Right lobe of liver (tissue), 6 donors: ENCODE measurements around the gene GABRR3. TPM values are rescaled to one million over a fixed set of nuclear protein-coding genes. Genes with fewer than 3 reads are reported as not detected.
A peak's percentile ranks its signal among the peaks of the same experiment; 100 is the strongest.

Experiments
- ATAC-seq, 4 donors: fragments of 200-7000 bp; cut with Tn5 transposase; one replicate each; pipeline ENCODE4 v1.9.1; 2020; ENCODE audit warnings: mild to moderate bottlenecking in 4 of 4, moderate library complexity in 4 of 4
- DNase-seq, 3 donors: peaks; one replicate each; pipeline ENCODE4 v3.0.0-alpha.2; 2020
- H3K27ac ChIP-seq, 3 donors: fragments of 200-600 bp; one replicate each; pipeline ENCODE4 v1.8.0; 2022
- H3K27me3 ChIP-seq, 2 donors: fragments of 200-600 bp; one replicate each; pipeline ENCODE4 v1.8.0; 2022
- H3K36me3 ChIP-seq, 4 donors: fragments of 200-600 bp; sonication (generic) in 1 of 4; one replicate each; pipeline versions ENCODE4 v1.5.1 to v1.8.0; 2017 to 2022; ENCODE audit warnings: control low read depth in 1 of 4
- H3K4me1 ChIP-seq, 4 donors: fragments of 200-600 bp; sonication (generic) in 1 of 4; one replicate each; pipeline versions ENCODE4 v1.5.1 to v1.8.0; 2017 to 2022; ENCODE audit warnings: control low read depth in 1 of 4
- H3K4me3 ChIP-seq, 3 donors: fragments of 200-600 bp; one replicate each; pipeline ENCODE4 v1.8.0; 2022
- H3K9me3 ChIP-seq, 4 donors: fragments of 200-600 bp; sonication (generic) in 1 of 4; one replicate each; pipeline versions ENCODE4 v1.5.1 to v1.8.0; 2017 to 2022; ENCODE audit warnings: control low read depth in 1 of 4
- POLR2A ChIP-seq: fragments of 450-650 bp; IDR thresholded peaks from one replicate; pipeline ENCODE4 v1.6.1; 2017; ENCODE audit warnings: antibody characterized with exemption, mild to moderate bottlenecking
- WGBS: methylation state at CpG from one replicate; pipeline ENCODE4 v1.1.6; 2018; ENCODE audit warnings: low coverage, low lambda C conversion rate; ENCODE audit not compliant: insufficient coverage; ENCODE audit errors: missing lambda C conversion rate; 5-methylcytosine and 5-hydroxymethylcytosine counted together
- intact Hi-C, 2 donors: fragments of 100-400 bp; cut with DNase I; formaldehyde crosslinking; loops; one replicate each; pipeline versions ENCODE4 v1.11.2 to v1.14.1; 2022
- total RNA-seq, 6 experiments: library from RNA; depleted of rRNA in 2 of 6; stranded (reverse); fragments of >200 nt in 2 of 6; fragmentation: NEBNext Ultra II Directional in 3 of 6; extraction: Animal tissue kit (Norgen Biotek cat#: 25700) in 3 of 6; gene quantifications; one replicate each; pipeline versions ENCODE4 v1.1.0 to v1.2.4, GENCODE V29; 2016 to 2023
- TF ChIP-seq, protein P1 (sequence below), 4 donors: fragments of 200-600 bp in 3 of 4; fragments of 450-650 bp in 1 of 4; IDR thresholded peaks; one replicate each; pipeline versions ENCODE4 v1.5.1 to v1.8.0; 2016 to 2022; ENCODE audit warnings: antibody characterized with exemption in 4 of 4, mild to moderate bottlenecking in 2 of 4
- donor health status: DM: no; HTN: yes; CAD: no.
- donor health status: DM: no; HTN: no; CAD: no.
- donor health status: DM: no; HTN: no; CAD: no.
- donor health status: DM: no; HTN: yes; CAD: no.
- donor health status: DM: no; HTN: yes; CAD: no.

The GABRR3 gene
- total RNA-seq, 6 experiments from 2014 or later, result 0.51 TPM; not detected in 5

DNA sequence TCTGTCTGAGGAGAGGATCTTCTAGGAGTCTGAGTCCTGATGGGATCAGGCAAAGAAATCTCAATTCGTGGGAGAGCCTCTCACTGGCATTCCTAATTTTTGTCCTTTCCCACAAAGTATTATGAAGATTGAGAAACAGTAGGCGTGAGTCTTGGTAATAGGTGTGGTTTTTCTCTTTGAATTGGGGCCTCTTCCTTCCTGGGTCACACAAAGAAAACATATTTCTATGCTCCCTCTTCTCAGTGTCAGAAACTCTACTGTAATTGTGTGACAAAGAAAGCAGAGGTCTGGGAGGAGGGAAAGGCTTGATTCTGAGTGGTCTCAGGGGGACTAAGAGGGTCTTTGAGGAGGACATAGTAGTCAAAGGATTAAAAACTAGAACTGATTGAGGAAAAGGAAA lies 6.0 kb downstream of the GABRR3 start:
- WGBS, result 52% methylated on average over 2 of the region's 2 CpGs
- DNase-seq (no peak), ATAC-seq (no peak)
- Histone ChIP-seq H3K36me3 (no peaks in the 10 kb centered on the region), H3K4me3 (no peak overlapping the region), H3K4me1 (no peaks in the 10 kb centered on the region), H3K27ac (no peak overlapping the region), H3K27me3 (peaks cover 0 to 8% of the 10 kb centered on the region in 2 donors), H3K9me3 (no peaks in the 10 kb centered on the region)
- no peak for TF ChIP-seq POLR2A
- TF ChIP-seq, protein P1, sequence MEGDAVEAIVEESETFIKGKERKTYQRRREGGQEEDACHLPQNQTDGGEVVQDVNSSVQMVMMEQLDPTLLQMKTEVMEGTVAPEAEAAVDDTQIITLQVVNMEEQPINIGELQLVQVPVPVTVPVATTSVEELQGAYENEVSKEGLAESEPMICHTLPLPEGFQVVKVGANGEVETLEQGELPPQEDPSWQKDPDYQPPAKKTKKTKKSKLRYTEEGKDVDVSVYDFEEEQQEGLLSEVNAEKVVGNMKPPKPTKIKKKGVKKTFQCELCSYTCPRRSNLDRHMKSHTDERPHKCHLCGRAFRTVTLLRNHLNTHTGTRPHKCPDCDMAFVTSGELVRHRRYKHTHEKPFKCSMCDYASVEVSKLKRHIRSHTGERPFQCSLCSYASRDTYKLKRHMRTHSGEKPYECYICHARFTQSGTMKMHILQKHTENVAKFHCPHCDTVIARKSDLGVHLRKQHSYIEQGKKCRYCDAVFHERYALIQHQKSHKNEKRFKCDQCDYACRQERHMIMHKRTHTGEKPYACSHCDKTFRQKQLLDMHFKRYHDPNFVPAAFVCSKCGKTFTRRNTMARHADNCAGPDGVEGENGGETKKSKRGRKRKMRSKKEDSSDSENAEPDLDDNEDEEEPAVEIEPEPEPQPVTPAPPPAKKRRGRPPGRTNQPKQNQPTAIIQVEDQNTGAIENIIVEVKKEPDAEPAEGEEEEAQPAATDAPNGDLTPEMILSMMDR (IDR thresholded peaks at IDR 0.05), result no peak
- intact Hi-C loops, result no loop called here

DNA sequence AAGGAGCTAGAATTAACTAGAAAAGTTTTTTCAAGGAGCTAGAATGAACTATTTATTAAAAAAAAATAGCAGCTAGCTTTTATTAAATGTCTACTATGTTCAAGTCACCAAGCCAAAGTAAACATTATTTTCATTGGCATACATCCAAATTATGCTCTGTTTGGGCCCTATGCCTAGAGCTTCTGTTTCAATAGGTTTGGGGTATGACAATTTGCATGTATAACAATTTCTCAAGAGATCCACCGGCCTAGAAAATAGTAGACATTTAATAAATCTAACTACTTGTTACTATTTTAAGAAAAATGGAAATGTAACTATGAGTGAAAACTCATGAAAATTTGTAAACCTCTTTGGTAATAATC lies 8.0 kb downstream of the GABRR3 start:
- ATAC-seq (peak in 2 of 4 donors; percentile 20 to 39), DNase-seq (no peak)
- Histone ChIP-seq H3K27ac (no peak overlapping the region), H3K36me3 (no peaks in the 10 kb centered on the region), H3K27me3 (peaks cover 0 to 5% of the 10 kb centered on the region in 2 donors), H3K4me1 (no peaks in the 10 kb centered on the region), H3K4me3 (no peak overlapping the region), H3K9me3 (no peaks in the 10 kb centered on the region)
- TF ChIP-seq POLR2A, result no peak
- TF ChIP-seq, protein P1 (IDR thresholded peaks at IDR 0.05), result no peak
- intact Hi-C loops, result no loop called here
- WGBS, result 4% methylated on average over 1 of the region's 1 CpG

DNA sequence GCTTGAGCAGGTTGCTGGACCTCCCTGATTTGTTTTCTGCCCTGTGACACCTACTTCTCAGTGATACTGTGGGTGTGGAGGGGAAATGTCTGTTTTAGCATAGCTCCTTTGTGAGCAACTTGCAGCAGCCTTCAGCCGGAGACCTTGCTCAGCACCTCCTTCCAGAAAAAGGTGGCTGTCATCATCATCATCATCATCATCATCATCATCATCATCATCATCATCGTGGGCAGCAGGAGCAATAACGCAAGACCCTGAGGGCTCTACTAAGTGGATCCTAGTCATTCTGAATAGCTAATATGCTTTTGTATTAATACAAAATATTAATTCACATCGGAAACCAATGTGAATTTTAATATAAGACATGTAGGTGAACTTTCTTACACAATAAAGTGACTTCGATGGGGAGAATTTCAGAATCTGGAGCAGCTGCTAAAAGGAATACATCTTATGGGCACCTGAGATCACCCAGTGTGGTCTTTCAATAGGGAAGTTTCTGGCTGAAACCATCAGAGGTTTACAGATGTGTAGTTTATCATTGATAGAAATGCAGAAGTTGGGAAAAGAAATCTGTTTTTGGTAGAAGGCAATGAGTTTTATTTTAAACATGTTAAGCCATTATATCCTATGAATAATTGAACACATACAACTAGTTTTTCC lies 8.6 kb downstream of the GABRR3 start:
- TF ChIP-seq, protein P1 (IDR thresholded peaks at IDR 0.05), result no peak
- TF ChIP-seq POLR2A, result no peak
- intact Hi-C loops, result no loop called here
- WGBS, result 66% methylated on average over 4 of the region's 5 CpGs
- peaks cover 0 to 5% of the 10 kb centered on the region in 2 donors for H3K27me3 ChIP-seq
- no peaks in the 10 kb centered on the region for H3K9me3 ChIP-seq
- no peak overlapping the region for H3K4me3 ChIP-seq
- H3K36me3 ChIP-seq, result no peaks in the 10 kb centered on the region
- H3K27ac ChIP-seq, result no peak overlapping the region
- H3K4me1 ChIP-seq, result no peaks in the 10 kb centered on the region
- DNase-seq, result no peak
- ATAC-seq, result no peak

DNA sequence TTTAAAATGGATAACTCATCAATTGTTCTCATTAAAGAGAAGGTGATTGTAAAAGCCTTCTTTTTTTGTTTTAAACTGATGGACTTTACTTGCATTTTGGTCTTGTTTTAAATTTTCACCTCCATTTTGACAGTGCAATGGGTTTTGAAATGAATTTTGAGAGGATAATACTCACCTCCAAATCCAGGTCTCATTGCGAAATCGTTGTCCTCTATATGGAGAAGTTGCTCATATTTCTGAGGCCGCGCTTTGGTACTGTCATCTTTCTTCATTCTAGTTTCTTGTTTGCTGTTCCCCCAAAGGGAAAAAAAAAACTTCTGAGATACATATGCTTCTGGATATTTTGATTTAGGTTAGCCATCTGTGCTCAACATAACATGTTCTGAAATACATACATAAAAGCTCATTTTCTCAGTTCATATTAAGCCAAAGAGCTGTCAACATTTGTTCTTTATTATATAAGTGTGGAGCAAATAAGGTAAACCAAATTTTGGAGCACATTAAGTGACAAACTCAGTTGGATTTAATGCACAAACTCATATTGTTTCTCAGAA lies 9.6 kb downstream of the GABRR3 start:
- Histone ChIP-seq H3K36me3 (no peaks in the 10 kb centered on the region), H3K4me3 (no peak overlapping the region), H3K9me3 (no peaks in the 10 kb centered on the region), H3K27ac (no peak overlapping the region), H3K4me1 (no peaks in the 10 kb centered on the region), H3K27me3 (peaks cover 0 to 5% of the 10 kb centered on the region in 2 donors)
- intact Hi-C loops, result no loop called here
- DNase-seq (no peak), ATAC-seq (no peak)
- WGBS, result 89% methylated on average over 4 of the region's 4 CpGs
- no peak for TF ChIP-seq POLR2A
- TF ChIP-seq, protein P1 (IDR thresholded peaks at IDR 0.05), result no peak
